ENCODE measurements around the gene PPY. TPM values are rescaled to one million over a fixed set of nuclear protein-coding genes. Genes with fewer than 3 reads are reported as not detected.

Gene PPY
- total and polyA plus RNA-seq, 2 donors (not counting 1 experiment from before 2014, with no cell fraction given), result not detected

DNA sequence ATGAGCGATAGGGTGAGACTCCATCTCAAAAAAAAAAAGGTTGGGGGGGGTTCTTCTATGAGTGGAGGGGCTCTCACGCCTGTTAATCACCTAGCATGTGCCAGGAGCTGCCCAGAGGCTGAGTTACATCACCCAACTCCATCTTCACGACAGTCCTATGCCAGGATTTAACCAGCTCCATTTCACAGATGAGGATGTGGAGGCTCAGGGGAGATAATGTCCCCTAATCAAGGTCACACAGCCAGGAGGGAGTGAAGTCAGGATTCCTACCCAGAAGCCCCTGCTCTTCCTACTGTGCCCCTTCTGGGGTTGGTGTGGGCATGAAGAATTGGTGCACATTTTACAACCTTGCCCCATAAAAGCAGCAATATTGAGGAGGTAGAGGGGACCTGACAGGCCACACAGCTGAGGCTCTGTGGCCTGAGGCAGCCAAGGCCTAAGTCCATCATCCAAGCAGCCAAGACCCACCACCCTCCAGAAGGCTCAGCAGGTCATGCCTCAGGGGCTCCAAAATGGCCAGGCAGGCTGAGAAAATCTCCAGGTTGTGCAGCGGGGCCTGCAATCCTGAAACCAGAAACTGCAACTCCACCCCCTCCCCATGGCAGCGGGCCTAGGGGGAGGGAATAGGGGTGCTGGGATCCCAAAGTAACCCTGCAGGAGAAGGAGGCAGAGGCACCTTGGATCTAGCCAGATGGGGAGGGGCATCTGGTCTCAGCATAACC, 6.9 kb downstream of the PPY start:
- no peak for DNase-seq (ENCODE audit: low read depth in 2 of 2)
- no peak for TF ChIP-seq EZH2 (IDR thresholded peaks at IDR 0.05; ENCODE audit: low read length, missing control alignments)
- TF ChIP-seq, protein P1, sequence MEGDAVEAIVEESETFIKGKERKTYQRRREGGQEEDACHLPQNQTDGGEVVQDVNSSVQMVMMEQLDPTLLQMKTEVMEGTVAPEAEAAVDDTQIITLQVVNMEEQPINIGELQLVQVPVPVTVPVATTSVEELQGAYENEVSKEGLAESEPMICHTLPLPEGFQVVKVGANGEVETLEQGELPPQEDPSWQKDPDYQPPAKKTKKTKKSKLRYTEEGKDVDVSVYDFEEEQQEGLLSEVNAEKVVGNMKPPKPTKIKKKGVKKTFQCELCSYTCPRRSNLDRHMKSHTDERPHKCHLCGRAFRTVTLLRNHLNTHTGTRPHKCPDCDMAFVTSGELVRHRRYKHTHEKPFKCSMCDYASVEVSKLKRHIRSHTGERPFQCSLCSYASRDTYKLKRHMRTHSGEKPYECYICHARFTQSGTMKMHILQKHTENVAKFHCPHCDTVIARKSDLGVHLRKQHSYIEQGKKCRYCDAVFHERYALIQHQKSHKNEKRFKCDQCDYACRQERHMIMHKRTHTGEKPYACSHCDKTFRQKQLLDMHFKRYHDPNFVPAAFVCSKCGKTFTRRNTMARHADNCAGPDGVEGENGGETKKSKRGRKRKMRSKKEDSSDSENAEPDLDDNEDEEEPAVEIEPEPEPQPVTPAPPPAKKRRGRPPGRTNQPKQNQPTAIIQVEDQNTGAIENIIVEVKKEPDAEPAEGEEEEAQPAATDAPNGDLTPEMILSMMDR (conservative IDR thresholded peaks at IDR 0.05 in 1 of 2, IDR thresholded peaks at IDR 0.05 in 1 of 2; ENCODE audit: low read depth in 1 of 2, low read length in 2 of 2), result no peak
- no peak overlapping the region for H2AFZ ChIP-seq (ENCODE audit: low read length)
- no peaks in the 10 kb centered on the region for H3K36me3 ChIP-seq (ENCODE audit: control insufficient read depth, insufficient read depth, low read length)
- H4K20me1 ChIP-seq (ENCODE audit: control insufficient read depth, extremely low read depth, insufficient read depth, low read length), result no peaks in the 10 kb centered on the region
- no peaks in the 10 kb centered on the region for H3K79me2 ChIP-seq (ENCODE audit: control insufficient read depth, insufficient read depth, low read length)
- peaks cover 3% of the 10 kb centered on the region for H3K4me1 ChIP-seq (ENCODE audit: control insufficient read depth, extremely low read depth, insufficient read depth, low read length)
- peaks cover 3% of the 10 kb centered on the region for H3K27me3 ChIP-seq (ENCODE audit: control insufficient read depth, insufficient read depth, low read length)
- no peak overlapping the region for H3K27ac ChIP-seq (ENCODE audit: insufficient read depth, low read length)
- no peaks in the 10 kb centered on the region for H3K9me3 ChIP-seq (ENCODE audit: control insufficient read depth, insufficient read depth, low read depth, low read length)
- H3K9ac ChIP-seq (ENCODE audit: insufficient read depth, low read length), result no peak overlapping the region
- H3K4me2 ChIP-seq (ENCODE audit: extremely low read depth, insufficient read depth, low read length), result no peak overlapping the region
- H3K4me3 ChIP-seq (replicated peaks in 1 of 4; ENCODE audit: control extremely low read depth in 1 of 4, insufficient read depth in 1 of 4, low read depth in 3 of 4, low read length in 4 of 4), result no peak overlapping the region

DNA sequence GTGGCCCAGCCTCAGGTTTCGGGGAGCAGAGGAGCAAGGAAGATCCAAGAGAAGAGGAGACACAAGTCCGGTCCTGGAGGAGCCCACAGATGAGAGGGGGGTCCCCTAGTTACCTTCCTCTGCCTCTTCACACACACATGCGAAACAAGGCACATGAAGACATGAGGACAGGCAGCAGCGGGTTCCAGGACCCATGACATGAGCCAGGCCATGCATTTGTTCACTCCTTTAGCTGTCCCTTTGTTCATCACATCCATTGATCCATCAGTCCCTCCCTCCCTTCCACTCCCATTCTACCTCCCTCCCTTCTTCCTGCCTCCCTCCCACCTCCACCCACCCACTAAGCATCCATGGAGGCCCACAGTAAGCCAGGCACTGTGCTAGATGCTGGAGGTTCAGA, 9.4 kb downstream of the PPY start:
- Histone ChIP-seq H3K27me3 (ENCODE audit: control insufficient read depth, insufficient read depth, low read length) (peaks cover 9% of the 10 kb centered on the region), H3K4me2 (ENCODE audit: extremely low read depth, insufficient read depth, low read length) (no peak overlapping the region), H3K4me1 (ENCODE audit: control insufficient read depth, extremely low read depth, insufficient read depth, low read length) (peaks cover 1% of the 10 kb centered on the region), H3K9me3 (ENCODE audit: control insufficient read depth, insufficient read depth, low read depth, low read length) (no peaks in the 10 kb centered on the region), H3K9ac (ENCODE audit: insufficient read depth, low read length) (no peak overlapping the region), H3K4me3 (replicated peaks in 1 of 4; ENCODE audit: control extremely low read depth in 1 of 4, insufficient read depth in 1 of 4, low read depth in 3 of 4, low read length in 4 of 4) (no peak overlapping the region), H3K79me2 (ENCODE audit: control insufficient read depth, insufficient read depth, low read length) (no peaks in the 10 kb centered on the region), H4K20me1 (ENCODE audit: control insufficient read depth, extremely low read depth, insufficient read depth, low read length) (no peaks in the 10 kb centered on the region), H2AFZ (ENCODE audit: low read length) (no peak overlapping the region), H3K27ac (ENCODE audit: insufficient read depth, low read length) (no peak overlapping the region), H3K36me3 (ENCODE audit: control insufficient read depth, insufficient read depth, low read length) (no peaks in the 10 kb centered on the region)
- no peak for DNase-seq (ENCODE audit: low read depth in 2 of 2)
- TF ChIP-seq, protein P1 (conservative IDR thresholded peaks at IDR 0.05 in 1 of 2, IDR thresholded peaks at IDR 0.05 in 1 of 2; ENCODE audit: low read depth in 1 of 2, low read length in 2 of 2), result no peak

DNA sequence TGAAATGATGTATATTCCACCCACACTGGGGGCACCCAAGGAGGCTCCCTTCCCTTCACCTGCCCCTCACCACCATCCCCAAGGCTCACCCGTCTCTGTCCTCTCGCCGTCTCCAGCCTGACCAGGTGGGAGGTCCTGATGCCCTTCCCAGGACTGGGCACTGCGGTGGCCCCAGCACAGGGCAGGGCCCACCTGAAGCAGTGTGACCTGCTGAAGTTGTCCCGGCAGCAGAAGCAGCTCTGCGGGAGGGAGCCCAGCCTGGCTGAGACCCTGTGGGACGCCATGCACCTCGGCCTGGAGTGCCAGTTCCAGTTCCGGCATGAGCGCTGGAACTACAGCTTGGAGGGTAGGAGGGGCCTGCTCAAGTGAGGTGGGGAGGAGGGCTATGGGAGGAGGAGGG, 9.9 kb downstream of the PPY start:
- H3K27ac ChIP-seq (ENCODE audit: insufficient read depth, low read length), result no peak overlapping the region
- DNase-seq (ENCODE audit: low read depth in 2 of 2), result no peak
- no peaks in the 10 kb centered on the region for H3K79me2 ChIP-seq (ENCODE audit: control insufficient read depth, insufficient read depth, low read length)
- peaks cover 13% of the 10 kb centered on the region for H3K27me3 ChIP-seq (ENCODE audit: control insufficient read depth, insufficient read depth, low read length)
- no peak overlapping the region for H3K4me2 ChIP-seq (ENCODE audit: extremely low read depth, insufficient read depth, low read length)
- no peak overlapping the region for H2AFZ ChIP-seq (ENCODE audit: low read length)
- no peak overlapping the region for H3K4me3 ChIP-seq (replicated peaks in 1 of 4; ENCODE audit: control extremely low read depth in 1 of 4, insufficient read depth in 1 of 4, low read depth in 3 of 4, low read length in 4 of 4)
- no peaks in the 10 kb centered on the region for H4K20me1 ChIP-seq (ENCODE audit: control insufficient read depth, extremely low read depth, insufficient read depth, low read length)
- TF ChIP-seq, protein P1 (conservative IDR thresholded peaks at IDR 0.05 in 1 of 2, IDR thresholded peaks at IDR 0.05 in 1 of 2; ENCODE audit: low read depth in 1 of 2, low read length in 2 of 2), result no peak
- TF ChIP-seq EZH2 (IDR thresholded peaks at IDR 0.05; ENCODE audit: low read length, missing control alignments), result no peak
- H3K4me1 ChIP-seq (ENCODE audit: control insufficient read depth, extremely low read depth, insufficient read depth, low read length), result no peaks in the 10 kb centered on the region
- no peaks in the 10 kb centered on the region for H3K9me3 ChIP-seq (ENCODE audit: control insufficient read depth, insufficient read depth, low read depth, low read length)
- H3K9ac ChIP-seq (ENCODE audit: insufficient read depth, low read length), result no peak overlapping the region
- no peaks in the 10 kb centered on the region for H3K36me3 ChIP-seq (ENCODE audit: control insufficient read depth, insufficient read depth, low read length)
